ENCODE data around the gene PHACTR3. TPM values are rescaled to one million over a fixed set of nuclear protein-coding genes. Genes with fewer than 3 reads are reported as not detected.
A peak's percentile ranks its signal among the peaks of the same experiment; 100 is the strongest.
"Not testable (repeated sequence)": the region's sequence is repeated elsewhere in the genome, so short reads cannot be mapped to it uniquely, and the experiment has no call there.

Gene PHACTR3
- total RNA-seq, 2 donors from 2014 or later = 0.13 TPM; not detected in 1

DNA sequence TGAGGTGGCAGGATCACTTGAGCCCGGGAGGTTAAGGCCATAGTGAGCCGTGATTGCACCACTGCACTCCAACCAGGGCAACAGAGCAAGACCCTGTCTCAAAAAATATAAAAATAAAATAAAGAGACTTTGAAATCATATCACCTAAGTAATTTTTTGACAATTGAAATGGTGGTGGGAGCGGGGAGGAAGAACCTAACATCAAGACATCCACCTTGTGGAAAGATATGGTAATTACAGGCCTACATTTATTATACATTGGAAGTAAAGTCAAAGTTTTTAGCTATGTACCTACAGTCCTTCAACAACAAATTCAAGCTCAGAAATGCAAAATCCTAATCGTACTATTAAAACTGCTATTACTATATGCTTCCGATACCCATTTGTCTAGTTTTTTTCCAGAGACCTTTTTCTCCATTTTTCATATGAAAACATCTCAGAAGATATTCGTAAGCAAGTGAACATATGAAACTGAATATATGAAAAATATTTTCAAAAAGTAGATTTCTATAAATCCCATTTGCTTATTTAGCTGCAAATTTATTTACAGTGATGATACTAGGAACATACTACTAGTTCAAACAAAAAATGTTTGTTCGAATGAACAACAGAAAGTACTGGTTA is 245.8 kb downstream of the PHACTR3 start:
- WGBS, 2 experiments (ENCODE audit: insufficient coverage in 1 of 2, insufficient read length in 1 of 2) = 43 to 68% methylated on average over 2 to 6 of the region's 7 CpGs
- H3K4me3 ChIP-seq (ENCODE audit: low read length) = no peak overlapping the region
- no peaks in the 10 kb centered on the region for H3K4me1 Mint-ChIP-seq
- TF ChIP-seq, protein P1, sequence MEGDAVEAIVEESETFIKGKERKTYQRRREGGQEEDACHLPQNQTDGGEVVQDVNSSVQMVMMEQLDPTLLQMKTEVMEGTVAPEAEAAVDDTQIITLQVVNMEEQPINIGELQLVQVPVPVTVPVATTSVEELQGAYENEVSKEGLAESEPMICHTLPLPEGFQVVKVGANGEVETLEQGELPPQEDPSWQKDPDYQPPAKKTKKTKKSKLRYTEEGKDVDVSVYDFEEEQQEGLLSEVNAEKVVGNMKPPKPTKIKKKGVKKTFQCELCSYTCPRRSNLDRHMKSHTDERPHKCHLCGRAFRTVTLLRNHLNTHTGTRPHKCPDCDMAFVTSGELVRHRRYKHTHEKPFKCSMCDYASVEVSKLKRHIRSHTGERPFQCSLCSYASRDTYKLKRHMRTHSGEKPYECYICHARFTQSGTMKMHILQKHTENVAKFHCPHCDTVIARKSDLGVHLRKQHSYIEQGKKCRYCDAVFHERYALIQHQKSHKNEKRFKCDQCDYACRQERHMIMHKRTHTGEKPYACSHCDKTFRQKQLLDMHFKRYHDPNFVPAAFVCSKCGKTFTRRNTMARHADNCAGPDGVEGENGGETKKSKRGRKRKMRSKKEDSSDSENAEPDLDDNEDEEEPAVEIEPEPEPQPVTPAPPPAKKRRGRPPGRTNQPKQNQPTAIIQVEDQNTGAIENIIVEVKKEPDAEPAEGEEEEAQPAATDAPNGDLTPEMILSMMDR (conservative IDR thresholded peaks at IDR 0.05) = peak; percentile 80
- H3K36me3 ChIP-seq (ENCODE audit: control insufficient read depth, insufficient read depth, low read length) = no peaks in the 10 kb centered on the region
- no peak for DNase-seq
- no peak overlapping the region for H3K27ac Mint-ChIP-seq
- H3K27ac ChIP-seq (ENCODE audit: low read depth, low read length) = no peak overlapping the region
- no peak overlapping the region for H3K9ac ChIP-seq (ENCODE audit: extremely low read depth, low read length, poor library complexity, severe bottlenecking)
- no peak overlapping the region for H3K4me3 Mint-ChIP-seq
- no peaks in the 10 kb centered on the region for H3K4me1 ChIP-seq (ENCODE audit: control insufficient read depth, insufficient read depth, low read length)
- peaks cover 11% of the 10 kb centered on the region for H3K27me3 Mint-ChIP-seq (ENCODE audit: insufficient read depth)
- no peaks in the 10 kb centered on the region for H3K36me3 Mint-ChIP-seq (ENCODE audit: low read depth)
- no peaks in the 10 kb centered on the region for H3K27me3 ChIP-seq (ENCODE audit: control insufficient read depth, insufficient read depth, low read length, poor library complexity, severe bottlenecking)
- no peaks in the 10 kb centered on the region for H3K9me3 ChIP-seq (ENCODE audit: control insufficient read depth, low read length)
- peaks cover 5% of the 10 kb centered on the region for H3K9me3 Mint-ChIP-seq

DNA sequence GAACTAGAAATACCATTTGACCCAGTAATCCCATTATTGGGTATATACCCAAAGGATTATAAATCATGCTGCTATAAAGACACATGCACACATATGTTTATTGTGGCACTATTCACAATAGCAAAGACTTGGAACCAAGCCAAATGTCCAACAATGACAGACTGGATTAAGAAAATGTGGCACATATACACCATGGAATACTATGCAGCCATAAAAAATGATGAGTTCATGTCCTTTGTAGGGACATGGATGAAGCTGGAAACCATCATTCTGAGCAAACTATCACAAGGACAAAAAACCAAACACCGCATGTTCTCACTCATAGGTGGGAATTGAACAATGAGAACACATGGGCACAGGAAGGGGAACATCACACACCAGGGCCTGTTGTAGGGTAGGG is 252.2 kb downstream of the PHACTR3 start:
- H3K9me3 ChIP-seq (ENCODE audit: control insufficient read depth, low read length); H3K4me3 ChIP-seq (ENCODE audit: low read length); H3K27me3 ChIP-seq (ENCODE audit: control insufficient read depth, insufficient read depth, low read length, poor library complexity, severe bottlenecking); H3K27ac ChIP-seq (ENCODE audit: low read depth, low read length); H3K4me1 Mint-ChIP-seq; H3K36me3 ChIP-seq (ENCODE audit: control insufficient read depth, insufficient read depth, low read length); H3K27ac Mint-ChIP-seq; H3K4me3 Mint-ChIP-seq; H3K4me1 ChIP-seq (ENCODE audit: control insufficient read depth, insufficient read depth, low read length); H3K36me3 Mint-ChIP-seq (ENCODE audit: low read depth); H3K9ac ChIP-seq (ENCODE audit: extremely low read depth, low read length, poor library complexity, severe bottlenecking); DNase-seq: not testable (repeated sequence)
- peaks cover 14% of the 10 kb centered on the region for H3K9me3 Mint-ChIP-seq
- WGBS, 2 experiments (ENCODE audit: insufficient coverage in 1 of 2, insufficient read length in 1 of 2) = 57% methylated on average over 1 of the region's 1 CpG; no CpG with 5 or more reads in 1 of the 2 experiments
- H3K27me3 Mint-ChIP-seq (ENCODE audit: insufficient read depth) = peaks cover 12% of the 10 kb centered on the region

DNA sequence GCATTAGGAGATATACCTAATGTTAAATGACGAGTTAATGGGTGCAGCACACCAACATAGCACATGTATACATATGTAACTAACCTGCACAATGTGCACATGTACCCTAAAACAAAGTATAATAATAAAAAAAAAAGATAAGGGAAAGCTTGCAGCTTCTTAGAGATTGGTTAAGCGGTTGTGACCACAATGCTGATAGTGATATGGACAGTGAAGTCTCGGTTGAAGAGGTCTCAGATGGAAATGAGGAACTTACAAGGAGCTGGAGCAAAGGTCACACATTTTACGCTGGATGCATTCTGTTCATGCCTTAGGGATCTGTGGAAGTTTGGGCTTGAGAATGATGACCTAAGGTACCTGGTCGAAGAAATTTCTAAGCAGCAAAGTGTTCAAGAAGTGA is 252.6 kb downstream of the PHACTR3 start:
- not testable (repeated sequence) for H3K4me3 Mint-ChIP-seq; H3K27ac ChIP-seq (ENCODE audit: low read depth, low read length); DNase-seq; H3K27me3 ChIP-seq (ENCODE audit: control insufficient read depth, insufficient read depth, low read length, poor library complexity, severe bottlenecking); H3K36me3 ChIP-seq (ENCODE audit: control insufficient read depth, insufficient read depth, low read length); H3K4me1 ChIP-seq (ENCODE audit: control insufficient read depth, insufficient read depth, low read length); H3K36me3 Mint-ChIP-seq (ENCODE audit: low read depth); H3K9ac ChIP-seq (ENCODE audit: extremely low read depth, low read length, poor library complexity, severe bottlenecking); H3K27ac Mint-ChIP-seq; H3K9me3 ChIP-seq (ENCODE audit: control insufficient read depth, low read length); H3K4me1 Mint-ChIP-seq; H3K4me3 ChIP-seq (ENCODE audit: low read length)
- peaks cover 12% of the 10 kb centered on the region for H3K27me3 Mint-ChIP-seq (ENCODE audit: insufficient read depth)
- H3K9me3 Mint-ChIP-seq = peaks cover 14% of the 10 kb centered on the region
- 83 to 85% methylated on average over 4 of the region's 5 CpGs for WGBS, 2 experiments (ENCODE audit: insufficient coverage in 1 of 2, insufficient read length in 1 of 2)

DNA sequence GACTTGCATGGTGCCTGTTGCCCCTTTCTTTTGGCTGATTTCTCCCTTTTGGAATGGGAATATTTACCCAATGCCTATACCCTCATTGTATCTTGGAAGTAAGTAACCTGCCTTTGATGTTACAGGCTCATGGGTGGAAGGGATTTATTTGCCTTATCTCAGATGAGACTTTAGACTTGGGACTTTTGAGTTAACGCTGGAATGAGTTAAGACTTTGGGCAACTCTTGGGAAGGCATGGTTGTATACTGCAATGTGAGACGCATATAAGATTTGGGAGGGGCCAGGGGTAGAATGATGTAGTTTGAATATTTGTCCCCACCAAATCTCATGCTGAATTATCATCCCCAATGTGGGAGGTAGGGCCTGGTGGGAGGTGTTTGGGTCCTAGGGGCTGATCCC is 253.6 kb downstream of the PHACTR3 start:
- H3K36me3 ChIP-seq (ENCODE audit: control insufficient read depth, insufficient read depth, low read length) = no peaks in the 10 kb centered on the region
- no peak overlapping the region for H3K4me3 ChIP-seq (ENCODE audit: low read length)
- no peak overlapping the region for H3K9ac ChIP-seq (ENCODE audit: extremely low read depth, low read length, poor library complexity, severe bottlenecking)
- H3K9me3 ChIP-seq (ENCODE audit: control insufficient read depth, low read length) = no peaks in the 10 kb centered on the region
- TF ChIP-seq, protein P1 (conservative IDR thresholded peaks at IDR 0.05) = no peak
- H3K36me3 Mint-ChIP-seq (ENCODE audit: low read depth) = no peaks in the 10 kb centered on the region
- 72 to 80% methylated on average over 2 of the region's 2 CpGs for WGBS, 2 experiments (ENCODE audit: insufficient coverage in 1 of 2, insufficient read length in 1 of 2)
- peaks cover 14% of the 10 kb centered on the region for H3K9me3 Mint-ChIP-seq
- H3K27me3 Mint-ChIP-seq (ENCODE audit: insufficient read depth) = peaks cover 12% of the 10 kb centered on the region
- H3K4me1 ChIP-seq (ENCODE audit: control insufficient read depth, insufficient read depth, low read length) = no peaks in the 10 kb centered on the region
- no peaks in the 10 kb centered on the region for H3K4me1 Mint-ChIP-seq
- no peak overlapping the region for H3K4me3 Mint-ChIP-seq
- H3K27me3 ChIP-seq (ENCODE audit: control insufficient read depth, insufficient read depth, low read length, poor library complexity, severe bottlenecking) = no peaks in the 10 kb centered on the region
- H3K27ac Mint-ChIP-seq = no peak overlapping the region
- no peak for DNase-seq
- H3K27ac ChIP-seq (ENCODE audit: low read depth, low read length) = no peak overlapping the region
